Posterior vena cava (tissue), 2 donors: ENCODE measurements around the gene COL27A1. TPM values are rescaled to one million over a fixed set of nuclear protein-coding genes. Genes with fewer than 3 reads are reported as not detected.

Experiments used
- DNase-seq: peaks from one replicate; pipeline ENCODE4 v3.0.0-alpha.2; 2020; ENCODE audit warnings: low spot score
- intact Hi-C, 2 donors: fragments of 100-400 bp; cut with DNase I; formaldehyde crosslinking; loops; one replicate each; pipeline versions ENCODE4 v1.14.1 to v1.14.2; 2022 to 2023
- total RNA-seq, 2 donors: library from RNA; stranded (reverse); fragmentation: NEBNext Ultra II Directional; extraction: Animal tissue kit (Norgen Biotek cat#: 25700); gene quantifications; one replicate each; pipeline ENCODE4 v1.2.1, GENCODE V29; 2021
- donor health status: DM: yes; HTN: yes; CAD: no.
- donor health status: DM: yes; HTN: yes; CAD: no.

Gene COL27A1
- total RNA-seq, 2 donors from 2014 or later = 6.7 to 8.1 TPM

- DNase-seq = no peak
- intact Hi-C loops = no loop called here
Measured at GRCh38 chr9:114296338-114296737, 141.0 kb downstream of the COL27A1 start.

DNA sequence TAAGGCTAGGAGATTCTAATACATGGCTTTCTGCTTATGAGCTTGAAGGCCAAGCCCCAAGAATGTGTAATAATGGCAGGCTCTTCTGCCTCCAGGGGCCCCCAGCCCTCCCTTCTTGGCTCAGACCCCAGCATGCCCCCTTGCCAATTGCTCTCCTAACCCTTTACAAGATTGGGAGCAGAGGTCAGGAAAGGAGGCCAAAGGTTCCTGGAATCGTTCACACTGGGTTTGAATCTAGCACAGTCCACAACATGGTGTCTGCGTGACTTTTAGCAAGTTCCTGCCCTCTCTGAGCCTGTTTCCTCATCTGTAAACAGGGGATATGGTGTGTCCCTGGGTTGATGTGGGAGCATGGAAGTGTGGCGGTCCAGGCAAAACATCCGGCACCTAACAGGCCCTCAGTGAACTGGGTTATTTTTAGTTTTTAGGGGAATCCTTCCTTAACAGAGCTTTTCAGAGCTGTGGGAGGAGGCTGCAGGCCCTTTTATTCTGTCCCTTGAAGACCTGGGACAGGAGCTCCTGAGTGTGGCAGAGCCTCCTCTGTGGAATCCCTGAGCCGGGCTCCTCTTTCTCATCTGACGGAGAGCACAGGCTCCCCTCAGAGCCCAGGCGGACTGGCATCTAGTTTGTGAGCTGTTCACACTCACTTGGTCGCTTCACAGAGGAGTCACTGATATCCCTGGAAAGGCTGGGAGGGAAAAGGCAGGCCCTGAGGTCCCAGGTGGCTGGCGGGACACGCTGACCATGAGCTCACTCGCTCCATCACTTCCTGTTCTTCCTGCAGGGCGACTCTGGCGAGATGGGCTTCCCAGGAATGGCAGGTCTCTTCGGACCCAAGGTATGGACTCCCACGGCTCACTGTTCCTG lies 144.2 kb downstream of the COL27A1 start:
- peak; percentile 43 for DNase-seq
- intact Hi-C loops = no loop called here

DNA sequence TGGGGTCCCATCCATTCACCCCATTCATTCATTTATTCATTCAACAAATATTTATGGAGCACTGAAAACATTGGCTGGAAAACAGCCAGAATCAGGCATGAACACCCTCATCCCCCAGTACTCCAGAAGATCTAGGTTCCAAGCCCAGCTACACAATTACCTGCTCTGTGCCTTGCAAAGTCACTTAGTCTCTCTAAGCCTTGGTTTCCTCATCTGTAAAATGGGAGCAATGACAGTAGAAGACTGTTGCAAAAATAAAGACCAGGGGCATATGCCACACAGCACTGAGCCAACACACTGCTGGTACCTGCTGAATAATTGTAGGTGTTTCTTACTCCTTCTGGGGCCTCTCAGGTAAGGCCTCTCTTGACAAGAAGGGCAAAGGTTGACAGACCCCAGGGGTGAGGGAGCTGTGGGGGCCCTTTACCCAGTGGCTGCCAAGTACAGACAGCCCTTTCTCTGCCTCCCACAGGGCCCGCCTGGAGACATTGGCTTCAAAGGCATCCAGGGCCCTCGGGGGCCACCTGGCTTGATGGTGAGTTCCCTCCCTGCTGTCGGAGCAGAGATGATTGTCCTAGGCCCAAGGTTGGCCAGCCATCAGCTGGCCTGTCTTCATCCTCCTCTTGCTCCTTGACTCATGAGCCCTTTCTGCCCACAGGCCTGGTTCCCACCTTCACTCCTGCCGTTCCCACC lies 145.0 kb downstream of the COL27A1 start:
- intact Hi-C loops = no loop called here
- DNase-seq = peak; percentile 70

GRCh38 chr9:114300846-114301797 lies 145.8 kb downstream of the COL27A1 start:
- intact Hi-C loops = no loop called here
- DNase-seq = peak; percentile 54

DNA sequence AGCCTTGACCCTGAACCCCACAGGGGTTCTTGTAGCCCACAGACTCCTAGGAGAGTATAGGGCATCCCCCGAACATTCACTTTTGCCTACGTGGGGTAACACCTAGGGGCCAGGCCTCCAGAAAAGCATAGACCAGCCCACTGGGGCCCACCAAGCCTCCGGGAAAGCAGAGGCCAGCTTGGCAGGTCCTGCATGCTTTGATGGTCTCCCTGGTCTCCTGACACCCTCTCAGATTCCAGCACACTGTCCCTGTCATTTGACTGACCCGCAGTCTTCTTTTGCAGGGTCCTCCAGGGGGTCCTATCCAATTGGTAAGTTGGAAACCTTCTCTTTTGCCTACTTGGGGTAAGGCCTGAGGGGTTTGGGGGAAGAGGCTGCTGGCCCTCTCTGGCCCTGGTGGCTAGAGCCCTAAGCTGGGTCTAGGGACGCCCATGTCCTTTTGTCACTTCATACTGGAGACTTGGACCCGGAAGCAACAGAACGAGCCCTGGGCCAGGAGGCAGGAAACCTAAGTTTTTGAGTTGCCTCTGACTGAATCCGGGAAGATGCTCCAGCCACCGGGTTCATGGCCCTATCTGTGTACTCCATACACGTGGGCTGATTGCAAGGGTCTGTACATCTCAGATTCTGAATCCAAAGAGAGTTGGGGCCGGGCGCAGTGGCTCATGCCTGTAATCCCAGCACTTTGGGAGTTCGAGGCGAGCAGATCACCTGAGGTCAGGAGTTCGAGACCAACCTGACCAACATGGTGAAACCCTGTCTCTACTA lies 146.6 kb downstream of the COL27A1 start:
- peak; percentile 44 for DNase-seq
- intact Hi-C loops = no loop called here

DNA sequence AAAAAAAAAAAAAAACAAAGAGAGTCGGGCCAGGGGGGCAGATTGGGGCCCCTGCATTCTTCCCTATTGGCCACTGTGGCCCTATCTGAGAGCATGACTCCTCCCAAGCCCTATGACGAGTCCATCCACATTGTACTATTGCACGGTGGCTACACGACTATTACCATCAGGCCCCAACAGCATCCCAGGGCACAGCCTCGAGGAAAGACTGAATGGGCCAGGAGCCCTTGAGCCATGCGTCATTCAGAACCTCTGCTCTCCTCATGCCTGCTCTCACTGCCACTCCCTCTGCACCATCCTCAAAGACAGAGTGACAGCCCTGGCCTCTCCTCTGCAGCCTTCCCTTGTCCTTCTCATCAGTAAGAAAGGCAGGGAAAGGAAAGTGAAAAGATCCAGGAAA lies 147.4 kb downstream of the COL27A1 start:
- intact Hi-C loops = no loop called here
- DNase-seq = peak; percentile 42

DNA sequence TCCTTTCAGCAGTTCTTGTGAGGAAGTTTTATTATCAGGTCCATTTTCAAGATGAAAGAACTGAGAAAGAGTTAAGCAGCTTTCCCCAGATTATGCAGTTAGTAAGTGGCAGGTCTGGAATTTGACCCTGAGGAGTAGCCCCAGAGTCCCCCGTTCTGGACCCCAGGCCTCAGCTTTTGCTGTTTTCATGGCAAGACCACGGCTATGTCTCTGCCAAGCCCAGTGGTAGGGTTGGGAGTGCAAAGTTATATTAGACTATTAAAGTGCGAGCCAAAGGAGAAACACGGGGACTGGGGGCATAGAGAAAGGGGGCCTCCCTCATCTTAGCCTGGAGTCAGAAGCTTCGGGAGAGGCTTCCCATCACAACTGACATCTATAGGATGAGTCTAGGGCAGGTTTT lies 148.2 kb downstream of the COL27A1 start:
- peak; percentile 11 for DNase-seq
- intact Hi-C loops = no loop called here

GRCh38 chr9:114303977-114304376 lies 148.6 kb downstream of the COL27A1 start:
- intact Hi-C loops = no loop called here
- peak; percentile 31 for DNase-seq

DNA sequence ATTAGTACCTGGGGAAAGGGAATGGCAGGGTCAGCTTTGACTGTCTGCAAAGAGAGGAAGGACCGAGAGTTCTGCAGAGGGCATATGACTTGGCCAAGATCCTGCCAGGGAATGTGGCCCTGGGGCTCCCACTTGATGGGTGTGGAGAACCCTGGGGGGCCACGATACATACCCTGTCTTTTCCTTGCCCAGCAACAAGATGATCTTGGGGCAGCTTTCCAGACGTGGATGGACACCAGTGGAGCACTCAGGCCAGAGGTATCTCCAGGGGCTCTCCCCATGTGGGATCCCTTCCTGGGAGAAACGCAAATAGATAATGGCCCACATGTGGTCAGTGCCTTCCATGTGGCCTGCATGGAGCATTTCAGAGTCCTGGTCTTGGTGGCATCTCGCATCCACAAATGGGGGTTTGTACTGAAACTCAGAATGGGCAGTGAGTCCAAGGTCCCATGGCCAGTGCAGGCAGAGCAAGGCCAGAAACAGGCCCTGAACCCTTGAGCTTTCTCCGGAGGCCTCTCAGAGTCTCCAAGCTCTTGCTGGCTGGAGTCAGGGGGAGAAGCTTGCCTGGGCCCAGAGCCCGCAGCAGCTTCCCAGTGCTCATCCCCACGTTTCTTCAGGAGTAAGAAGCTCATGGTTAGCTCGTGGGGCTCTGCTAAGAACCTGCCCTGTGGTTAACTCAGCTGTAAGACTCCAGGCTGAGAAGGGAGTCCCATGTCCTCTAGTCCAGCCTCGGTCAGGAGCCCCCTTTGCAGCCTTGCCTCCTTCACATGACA lies 149.3 kb downstream of the COL27A1 start:
- peak; percentile 61 for DNase-seq
- intact Hi-C loops = no loop called here

DNA sequence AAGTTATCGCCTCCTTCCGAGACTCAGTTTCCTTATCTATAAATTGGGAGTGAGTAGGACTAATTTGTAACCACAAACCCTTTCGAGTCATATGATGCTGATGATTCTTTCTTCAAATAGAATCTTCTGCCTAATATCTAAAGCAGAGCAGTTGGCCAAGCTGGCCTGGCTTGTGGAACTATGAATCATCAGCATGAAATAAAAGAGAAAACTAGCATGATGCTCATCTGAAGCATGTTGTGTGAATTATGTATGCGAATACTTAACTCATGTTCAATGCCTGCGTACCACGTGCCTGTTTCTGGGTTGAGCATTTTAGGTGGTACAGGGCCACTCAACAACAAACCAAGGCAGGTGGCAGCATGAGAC lies 152.5 kb downstream of the COL27A1 start:
- peak; percentile 63 for DNase-seq
- intact Hi-C loops = no loop called here

GRCh38 chr9:114308361-114308950 lies 153.1 kb downstream of the COL27A1 start:
- intact Hi-C loops = no loop called here
- peak; percentile 70 for DNase-seq

GRCh38 chr9:114309096-114309495 lies 153.8 kb downstream of the COL27A1 start:
- peak; percentile 79 for DNase-seq
- intact Hi-C loops = no loop called here

DNA sequence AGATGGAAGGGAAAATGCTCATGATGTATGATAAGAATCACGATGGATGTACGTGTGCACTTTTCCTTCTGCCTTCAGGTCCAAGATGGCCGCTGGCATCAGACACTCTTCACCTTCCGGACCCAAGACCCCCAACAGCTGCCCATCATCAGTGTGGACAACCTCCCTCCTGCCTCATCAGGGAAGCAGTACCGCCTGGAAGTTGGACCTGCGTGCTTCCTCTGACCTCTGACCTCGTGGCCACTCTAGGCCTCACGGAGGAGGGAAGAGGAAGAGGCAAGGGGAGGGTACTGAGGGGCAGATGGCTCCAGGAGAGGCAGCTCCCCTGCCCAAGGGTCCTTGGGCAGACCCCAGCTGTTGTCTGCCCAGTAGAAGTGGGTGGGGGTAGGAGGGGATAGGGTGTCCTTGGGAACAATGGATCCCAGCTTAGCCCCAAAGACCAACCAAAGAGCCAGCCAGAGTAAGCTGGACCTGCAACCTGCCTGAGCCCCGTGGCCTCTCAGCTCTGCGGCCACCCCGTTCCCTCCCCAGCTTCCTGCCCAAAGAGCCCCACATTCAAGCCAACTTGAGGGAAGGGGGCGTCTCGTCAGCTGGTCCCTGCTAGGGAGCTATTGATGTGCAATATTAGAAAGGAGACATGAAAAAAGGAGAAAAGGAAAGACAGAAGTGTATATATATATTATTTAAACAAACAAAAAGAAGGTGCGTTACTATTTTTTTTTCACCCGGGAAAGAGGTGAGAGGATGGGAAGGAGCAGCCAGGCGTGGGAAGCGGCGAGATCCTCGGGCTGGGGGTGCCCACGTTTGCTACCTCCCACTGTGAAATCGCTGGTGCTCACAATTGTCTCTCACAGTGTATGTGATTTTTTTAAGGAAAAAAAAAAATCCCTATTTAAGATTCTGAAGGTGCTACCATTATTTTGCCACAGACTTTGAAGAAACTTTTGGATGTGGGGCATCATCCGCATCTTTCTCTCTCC lies 155.4 kb downstream of the COL27A1 start:
- DNase-seq = peak; percentile 59

GRCh38 chr9:114311571-114312512 lies 156.5 kb downstream of the COL27A1 start:
- intact Hi-C loops = no loop called here
- peak; percentile 62 for DNase-seq

More for the DNA sequence above, 155.4 kb downstream of the COL27A1 start:
- intact Hi-C loops = no loop called here

DNA sequence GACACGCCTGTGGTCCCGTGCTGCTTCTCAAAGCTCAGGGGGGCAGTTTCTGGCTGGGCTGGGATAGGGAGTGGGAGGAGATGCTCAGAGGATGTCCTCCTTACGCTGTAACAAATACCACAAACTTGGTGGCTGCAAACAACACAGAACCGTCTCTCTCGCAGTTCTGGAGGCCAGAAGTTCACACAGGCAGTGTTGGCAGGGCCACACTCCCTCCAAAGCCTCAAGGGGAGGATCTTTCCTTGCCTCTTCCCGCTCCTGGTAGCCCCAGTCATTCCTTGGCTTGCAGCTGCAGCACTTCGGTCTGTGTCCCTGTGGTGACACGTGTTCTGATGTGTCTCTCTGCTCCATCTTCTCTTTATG lies 157.2 kb downstream of the COL27A1 start:
- DNase-seq = peak; percentile 57
- intact Hi-C loops = no loop called here

DNA sequence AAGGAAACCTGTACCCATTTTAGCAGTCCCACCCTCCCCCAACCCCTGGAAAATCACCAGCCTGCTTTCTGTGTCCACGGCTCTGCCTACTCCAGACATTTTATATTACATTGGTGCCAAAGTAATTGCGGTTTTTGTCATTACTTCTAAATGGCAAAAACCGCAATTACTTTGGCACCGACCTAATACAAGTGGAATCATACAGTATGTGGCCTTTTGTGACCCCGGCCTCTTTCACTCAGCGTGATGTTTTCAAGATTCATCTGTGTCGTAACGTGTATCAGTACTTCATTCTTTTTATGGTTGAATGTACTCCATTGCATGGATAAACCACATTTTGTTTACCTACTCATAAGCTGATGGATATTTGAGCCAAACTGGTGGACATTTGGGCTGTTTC lies 157.8 kb downstream of the COL27A1 start:
- intact Hi-C loops = no loop called here
- peak; percentile 10 for DNase-seq
